Measurements from ENCODE around the gene POLR2C. TPM values are rescaled to one million over a fixed set of nuclear protein-coding genes. Genes with fewer than 3 reads are reported as not detected.

Gene POLR2C
- total RNA-seq, 2 donors from 2014 or later, result 76.1 to 82.6 TPM

DNA sequence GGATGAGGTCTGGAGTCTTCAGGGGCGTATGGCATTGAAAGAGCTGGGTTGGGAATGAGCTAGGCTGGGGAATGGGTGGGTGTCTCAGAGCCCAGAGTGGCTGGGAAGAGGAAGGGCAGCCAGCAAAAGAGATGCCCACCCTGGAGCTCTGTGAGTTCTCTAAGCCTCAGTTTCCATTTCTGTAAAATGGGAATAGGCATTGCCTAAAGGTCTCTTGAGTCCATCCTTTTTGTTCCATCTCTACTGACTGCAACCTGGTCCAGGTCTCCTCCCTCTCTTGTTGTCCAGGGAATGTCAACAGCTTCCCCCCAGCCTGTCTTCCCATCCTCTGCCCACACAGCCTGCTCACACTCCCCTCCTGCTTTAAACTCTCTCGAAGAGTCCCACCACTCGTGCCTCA, 54.3 kb downstream of the POLR2C start:
- Mint-ChIP-seq H3K4me1 (peaks cover 16% of the 10 kb centered on the region), H3K27ac (no peak overlapping the region), H3K27me3 (no peaks in the 10 kb centered on the region), H3K36me3 (ENCODE audit: low read depth) (peaks cover 6% of the 10 kb centered on the region), H3K4me3 (no peak overlapping the region)
- ATAC-seq (no peak), DNase-seq (no peak)
- no peaks in the 10 kb centered on the region for H3K9me3 ChIP-seq (ENCODE audit: control insufficient read depth, low read length, poor library complexity, severe bottlenecking)

DNA sequence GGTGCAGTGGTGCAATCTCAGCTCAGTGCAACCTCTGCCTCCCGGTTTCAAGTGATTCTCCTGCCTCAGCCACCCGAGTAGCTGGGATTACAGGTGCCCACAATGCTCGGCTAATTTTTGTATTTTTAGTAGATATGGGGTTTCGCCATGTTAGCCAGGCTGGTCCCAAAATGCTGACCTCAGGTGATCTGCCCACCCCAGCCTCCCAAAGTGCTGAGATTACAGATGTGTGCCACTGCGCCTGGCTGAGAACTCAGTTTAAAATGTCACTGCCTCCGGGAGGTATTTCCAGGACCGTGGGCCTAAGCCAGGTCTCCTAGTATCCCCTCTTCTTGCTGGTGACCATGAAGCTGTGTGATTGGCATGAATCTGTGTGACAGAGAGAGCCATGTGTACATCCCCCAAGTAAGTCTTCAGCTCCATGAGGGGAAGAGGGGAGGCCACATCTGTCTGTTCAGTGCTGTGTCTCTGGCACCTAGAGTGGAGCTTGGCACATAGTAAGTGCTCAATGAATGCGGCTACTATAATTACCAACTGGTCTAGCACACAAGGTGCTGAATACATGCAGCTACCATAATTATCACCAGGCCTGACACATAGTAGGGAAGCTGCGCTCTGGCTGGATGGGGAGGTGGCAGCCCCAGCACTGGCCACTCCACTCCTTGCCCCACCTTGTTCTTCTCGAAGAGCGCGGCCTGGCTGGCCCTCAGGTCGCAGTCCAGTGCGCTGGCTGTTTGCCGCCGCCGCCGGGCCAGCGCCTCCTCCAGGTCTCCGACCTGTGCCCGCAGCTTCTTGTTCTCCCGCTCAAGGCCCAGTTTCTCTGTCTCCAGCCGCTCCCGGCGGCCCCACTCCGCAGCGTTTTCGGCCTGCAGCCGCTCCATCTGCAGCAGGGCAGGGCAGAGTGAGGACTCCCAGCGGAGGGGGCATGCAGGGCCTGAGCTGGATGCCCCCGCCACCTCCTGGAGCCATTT, 55.2 kb downstream of the POLR2C start:
- H3K4me3 Mint-ChIP-seq, result no peak overlapping the region
- DNase-seq (no peak), ATAC-seq (no peak)
- H3K27ac Mint-ChIP-seq, result no peak overlapping the region
- H3K36me3 Mint-ChIP-seq (ENCODE audit: low read depth), result peaks cover 4% of the 10 kb centered on the region
- H3K4me1 Mint-ChIP-seq, result peaks cover 16% of the 10 kb centered on the region
- H3K9me3 ChIP-seq (ENCODE audit: control insufficient read depth, low read length, poor library complexity, severe bottlenecking), result no peaks in the 10 kb centered on the region
- H3K27me3 Mint-ChIP-seq, result no peaks in the 10 kb centered on the region

DNA sequence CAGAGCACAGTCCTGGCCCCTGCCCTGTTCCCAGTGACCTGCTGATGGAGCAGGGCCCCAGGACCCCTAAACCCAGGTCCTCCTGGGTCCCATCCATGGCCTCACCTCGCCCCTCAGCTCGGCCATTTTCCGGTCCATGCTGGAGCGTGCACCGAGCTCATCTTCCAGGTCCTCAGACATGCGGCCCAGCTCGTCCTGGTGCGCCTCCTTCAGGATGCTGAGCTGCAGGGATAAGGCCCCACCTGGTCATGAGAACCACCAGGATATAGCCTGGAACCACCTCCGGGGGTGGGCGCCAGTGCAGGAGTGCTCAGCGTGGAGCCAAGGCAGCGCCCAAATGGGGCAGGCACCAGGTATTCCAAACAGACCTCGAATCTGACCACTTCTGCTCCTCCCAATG, 56.0 kb downstream of the POLR2C start:
- peaks cover 16% of the 10 kb centered on the region for H3K4me1 Mint-ChIP-seq
- no peak for ATAC-seq
- H3K27ac Mint-ChIP-seq, result no peak overlapping the region
- peaks cover 4% of the 10 kb centered on the region for H3K36me3 Mint-ChIP-seq (ENCODE audit: low read depth)
- H3K27me3 Mint-ChIP-seq, result no peaks in the 10 kb centered on the region
- H3K9me3 ChIP-seq (ENCODE audit: control insufficient read depth, low read length, poor library complexity, severe bottlenecking), result no peaks in the 10 kb centered on the region
- no peak for DNase-seq
- no peak overlapping the region for H3K4me3 Mint-ChIP-seq

DNA sequence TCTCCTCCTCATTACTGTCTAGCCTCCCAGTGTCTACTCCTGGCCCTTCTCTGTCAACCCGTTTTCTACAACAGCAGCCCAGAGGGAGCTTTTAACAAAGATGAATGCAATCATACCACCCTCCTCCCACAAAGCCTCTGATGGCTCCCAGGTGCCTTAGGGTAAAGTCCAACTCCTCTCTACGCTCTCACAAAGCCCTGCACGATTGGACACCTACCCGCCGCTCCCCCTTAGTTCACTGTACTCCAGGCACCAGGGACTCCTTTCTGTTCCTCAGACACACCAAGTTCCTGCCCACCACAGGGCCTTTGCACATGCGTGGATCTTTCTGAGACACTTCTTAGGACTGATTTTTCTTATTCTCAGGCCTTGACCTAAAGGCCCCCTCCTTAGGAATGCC, 56.4 kb downstream of the POLR2C start:
- Mint-ChIP-seq H3K4me1 (peaks cover 16% of the 10 kb centered on the region), H3K36me3 (ENCODE audit: low read depth) (peaks cover 4% of the 10 kb centered on the region), H3K27me3 (no peaks in the 10 kb centered on the region), H3K27ac (no peak overlapping the region), H3K4me3 (no peak overlapping the region)
- no peak for ATAC-seq
- DNase-seq, result no peak
- no peaks in the 10 kb centered on the region for H3K9me3 ChIP-seq (ENCODE audit: control insufficient read depth, low read length, poor library complexity, severe bottlenecking)

DNA sequence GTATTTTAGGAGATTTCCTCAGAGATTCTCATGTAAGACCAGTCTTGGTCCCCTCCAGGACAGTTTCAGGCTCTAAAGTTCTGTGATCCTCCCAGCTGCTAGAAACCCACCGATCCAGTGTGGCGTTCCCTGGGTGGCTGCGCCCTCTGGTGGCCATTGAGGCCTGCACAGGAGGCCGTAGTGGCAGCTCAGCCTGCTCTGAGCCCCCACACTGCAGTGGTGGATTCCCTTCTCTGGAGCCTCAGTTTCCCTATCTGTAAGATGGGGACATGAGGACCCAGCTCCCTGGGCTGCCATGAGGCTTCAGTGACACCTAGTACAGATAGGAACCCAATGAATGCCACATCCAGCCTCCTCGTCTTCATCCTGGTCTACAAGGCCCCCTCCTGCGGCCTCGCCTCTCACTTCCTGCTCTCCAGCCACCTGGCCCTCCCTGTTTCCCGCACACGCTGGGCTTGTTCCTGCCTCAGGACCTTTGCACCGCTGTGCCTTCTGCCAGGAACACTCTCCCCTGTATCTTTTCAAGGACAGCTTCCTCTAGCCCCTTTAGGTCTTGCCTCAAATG, 57.4 kb downstream of the POLR2C start:
- Mint-ChIP-seq H3K27ac (peak overlapping the region; percentile 84), H3K36me3 (ENCODE audit: low read depth) (peaks cover 4% of the 10 kb centered on the region), H3K4me1 (peaks cover 16% of the 10 kb centered on the region), H3K27me3 (no peaks in the 10 kb centered on the region), H3K4me3 (no peak overlapping the region)
- H3K9me3 ChIP-seq (ENCODE audit: control insufficient read depth, low read length, poor library complexity, severe bottlenecking), result no peaks in the 10 kb centered on the region
- peak; percentile 65 to 77 (median 72) for DNase-seq
- peak; percentile 93 for ATAC-seq

Other genes with a start within 250 kb of the POLR2C start
- gene ARL2BP, start 217.4 kb upstream of the POLR2C start, total RNA-seq, result 10 to 100 TPM; 37.0 to 39.6 TPM
- under 1 TPM; 0.16 to 0.75 TPM for gene PLLP, start 178.0 kb upstream of the POLR2C start, total RNA-seq
- gene CCL22, start 103.9 kb upstream of the POLR2C start, total RNA-seq, result not detected
- not detected for gene CX3CL1, start 90.2 kb upstream of the POLR2C start, total RNA-seq
- gene CCL17, start 57.9 kb upstream of the POLR2C start, total RNA-seq, result not detected
- gene CIAPIN1, start 15.3 kb upstream of the POLR2C start, total RNA-seq, result 10 to 100 TPM; 19.3 to 35.0 TPM
- gene COQ9, start 15.2 kb upstream of the POLR2C start, total RNA-seq, result 10 to 100 TPM; 14.2 to 15.3 TPM
- gene DOK4, start 23.8 kb downstream of the POLR2C start, total RNA-seq, result 1 to 10 TPM; 1.8 to 2.6 TPM
- gene CCDC102A, start 73.9 kb downstream of the POLR2C start, total RNA-seq, result 1 to 10 TPM; 3.1 to 4.9 TPM
- gene ADGRG5, start 80.0 kb downstream of the POLR2C start, total RNA-seq, result 1 to 10 TPM; 1.6 to 2.8 TPM
- gene ADGRG1, start 166.0 kb downstream of the POLR2C start, total RNA-seq, result 1 to 10 TPM in 1 of 2 donors, under 1 TPM in 1; 0.65 to 1.3 TPM
- gene ADGRG3, start 205.6 kb downstream of the POLR2C start, total RNA-seq, result under 1 TPM; 0.75 to 0.99 TPM
- under 1 TPM in 1 of 2 donors, not detected in 1; 0.23 TPM for gene DRC7, start 232.1 kb downstream of the POLR2C start, total RNA-seq